ENCODE measurements around the gene SET. TPM values are rescaled to one million over a fixed set of nuclear protein-coding genes. Genes with fewer than 3 reads are reported as not detected.

The SET gene
- total RNA-seq, 4 donors from 2014 or later, result 102 to 191 (median 170) TPM

- peaks cover 0 to 11% of the 10 kb centered on the region in 2 donors for H3K4me1 ChIP-seq
- H3K27me3 ChIP-seq, result no peaks in the 10 kb centered on the region
- H3K36me3 ChIP-seq, result peaks cover 0 to 2% of the 10 kb centered on the region in 2 donors
- DNase-seq (no peak), ATAC-seq (no peak)
- in situ Hi-C loops (cut with MboI; ENCODE audit: low sequenced_read_pairs in 4 of 4), result no loop called here
- intact Hi-C loops (cut with DNase I; ENCODE audit: low total_unique reads), result no loop called here
- no peak overlapping the region for H3K27ac ChIP-seq
- TF ChIP-seq POLR2A (IDR thresholded peaks at IDR 0.05) (no peak), CTCF (IDR thresholded peaks at IDR 0.05 in 4 of 5, conservative IDR thresholded peaks at IDR 0.05 in 1 of 5) (no peak)
- H3K4me3 ChIP-seq, result no peak overlapping the region
- no peaks in the 10 kb centered on the region for H3K9me3 ChIP-seq
Observed at GRCh38 chr9:128701227-128701854, 12.3 kb downstream of the SET start.

- in situ Hi-C loops (cut with MboI; ENCODE audit: low sequenced_read_pairs in 4 of 4), result no loop called here
- Histone ChIP-seq H3K27me3 (no peaks in the 10 kb centered on the region), H3K36me3 (no peaks in the 10 kb centered on the region), H3K9me3 (no peaks in the 10 kb centered on the region), H3K4me1 (peaks cover 0 to 11% of the 10 kb centered on the region in 2 donors), H3K4me3 (peak within 1 kb of the TSS; percentile 62 to 89 (median 76)), H3K27ac (peak within 1 kb of the TSS; percentile 69 to 79 (median 74))
- TF ChIP-seq POLR2A (IDR thresholded peaks at IDR 0.05) (no peak), CTCF (IDR thresholded peaks at IDR 0.05 in 4 of 5, conservative IDR thresholded peaks at IDR 0.05 in 1 of 5) (peak; percentile 66 to 91 (median 85))
- intact Hi-C loops (cut with DNase I; ENCODE audit: low total_unique reads), result loop anchor here (1.0 kb wide), 3 partner anchors 13 to 116 kb away; partner anchors contain the start of genes ENDOG, SET and ZDHHC12
- peak; percentile 86 to 91 for ATAC-seq
- DNase-seq, result peak; percentile 57 to 69
Observed at GRCh38 chr9:128702445-128702948, 13.5 kb downstream of the SET start, which contains the start of gene PKN3. Gene PKN3, plus strand, starts transcription at chr9:128702503. Its CDS starts 413 bp downstream, at chr9:128702916.

GRCh38 chr9:128702949-128703615 lies 14.1 kb downstream of the SET start:
- TF ChIP-seq POLR2A (IDR thresholded peaks at IDR 0.05), result no peak
- TF ChIP-seq CTCF (IDR thresholded peaks at IDR 0.05 in 4 of 5, conservative IDR thresholded peaks at IDR 0.05 in 1 of 5), result no peak
- Histone ChIP-seq H3K36me3 (no peaks in the 10 kb centered on the region), H3K4me1 (peaks cover 0 to 11% of the 10 kb centered on the region in 2 donors), H3K27ac (peak overlapping the region; percentile 69 to 79 (median 74)), H3K9me3 (no peaks in the 10 kb centered on the region), H3K27me3 (no peaks in the 10 kb centered on the region), H3K4me3 (peak overlapping the region; percentile 62 to 89 (median 76))
- in situ Hi-C loops (cut with MboI; ENCODE audit: low sequenced_read_pairs in 4 of 4) (no loop called here), intact Hi-C loops (cut with DNase I; ENCODE audit: low total_unique reads) (loop anchor here (1.0 kb wide), 3 partner anchors 14 to 115 kb away; partner anchors contain the start of genes ENDOG, SET and ZDHHC12)
- ATAC-seq (peak; percentile 3 to 10), DNase-seq (no peak)

GRCh38 chr9:128703616-128704355 lies 14.8 kb downstream of the SET start:
- Histone ChIP-seq H3K4me3 (peak overlapping the region; percentile 62 to 89 (median 76)), H3K27me3 (no peaks in the 10 kb centered on the region), H3K9me3 (no peaks in the 10 kb centered on the region), H3K4me1 (peaks cover 0 to 11% of the 10 kb centered on the region in 2 donors), H3K36me3 (no peaks in the 10 kb centered on the region), H3K27ac (peak overlapping the region; percentile 69 to 79 (median 74))
- peak in 1 of 2 donors; percentile 46 for TF ChIP-seq POLR2A (IDR thresholded peaks at IDR 0.05)
- no peak for TF ChIP-seq CTCF (IDR thresholded peaks at IDR 0.05 in 4 of 5, conservative IDR thresholded peaks at IDR 0.05 in 1 of 5)
- ATAC-seq (peak in 1 of 2 donors; percentile 16), DNase-seq (no peak)
- in situ Hi-C loops (cut with MboI; ENCODE audit: low sequenced_read_pairs in 4 of 4) (no loop called here), intact Hi-C loops (cut with DNase I; ENCODE audit: low total_unique reads) (no loop called here)
